ENCODE data around the gene CEACAM18. TPM values are rescaled to one million over a fixed set of nuclear protein-coding genes. Genes with fewer than 3 reads are reported as not detected.

The CEACAM18 gene
- total RNA-seq, 2 experiments from 2014 or later: not detected

DNA sequence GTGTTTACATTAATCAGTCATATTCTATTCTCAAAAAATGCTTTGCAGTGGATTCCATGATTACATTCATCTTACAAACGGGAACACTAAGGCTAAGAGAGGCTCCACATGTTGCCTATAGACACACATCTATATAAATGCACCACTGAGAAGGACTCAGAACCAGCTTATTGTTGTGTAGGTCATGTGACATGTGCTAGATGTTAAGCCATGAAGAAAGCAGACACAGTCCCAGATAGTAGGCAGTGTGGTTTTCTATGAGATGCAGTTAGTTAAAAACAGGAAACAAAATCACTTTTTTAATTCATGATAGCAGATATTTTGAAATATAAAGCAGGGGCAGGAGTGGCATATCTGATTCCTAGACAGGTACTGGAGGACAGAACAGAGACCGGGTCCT lies 42.4 kb downstream of the CEACAM18 start:
- H3K27ac Mint-ChIP-seq: no peak overlapping the region

GRCh38 chr19:51521357-51521756 lies 43.0 kb downstream of the CEACAM18 start:
- intact Hi-C loops (cut with micrococcal nuclease): no loop called here
- peaks cover 26% of the 10 kb centered on the region for H3K27me3 Mint-ChIP-seq
- ChIA-PET CTCF (interaction anchor here (1.0 kb wide), 1 partner anchor 48 kb away, joined by 4 read pairs; no protein-coding TSS in a partner anchor), POLR2A (no interaction called here)
- H3K36me3 Mint-ChIP-seq: no peaks in the 10 kb centered on the region
- H3K27ac Mint-ChIP-seq: no peak overlapping the region
- no peaks in the 10 kb centered on the region for H3K4me1 Mint-ChIP-seq (ENCODE audit: low read depth)
- no peak for DNase-seq
- H3K4me3 Mint-ChIP-seq: no peak overlapping the region
- no peaks in the 10 kb centered on the region for H3K9me3 Mint-ChIP-seq

More for the DNA sequence above, 42.4 kb downstream of the CEACAM18 start:
- H3K4me3 Mint-ChIP-seq: no peak overlapping the region
- intact Hi-C loops (cut with micrococcal nuclease): no loop called here
- no peaks in the 10 kb centered on the region for H3K9me3 Mint-ChIP-seq
- DNase-seq: no peak
- peaks cover 26% of the 10 kb centered on the region for H3K27me3 Mint-ChIP-seq
- ChIA-PET CTCF (interaction anchor here (1.0 kb wide), 1 partner anchor 48 kb away, joined by 4 read pairs; no protein-coding TSS in a partner anchor), POLR2A (no interaction called here)
- H3K36me3 Mint-ChIP-seq: no peaks in the 10 kb centered on the region
- no peaks in the 10 kb centered on the region for H3K4me1 Mint-ChIP-seq (ENCODE audit: low read depth)

DNA sequence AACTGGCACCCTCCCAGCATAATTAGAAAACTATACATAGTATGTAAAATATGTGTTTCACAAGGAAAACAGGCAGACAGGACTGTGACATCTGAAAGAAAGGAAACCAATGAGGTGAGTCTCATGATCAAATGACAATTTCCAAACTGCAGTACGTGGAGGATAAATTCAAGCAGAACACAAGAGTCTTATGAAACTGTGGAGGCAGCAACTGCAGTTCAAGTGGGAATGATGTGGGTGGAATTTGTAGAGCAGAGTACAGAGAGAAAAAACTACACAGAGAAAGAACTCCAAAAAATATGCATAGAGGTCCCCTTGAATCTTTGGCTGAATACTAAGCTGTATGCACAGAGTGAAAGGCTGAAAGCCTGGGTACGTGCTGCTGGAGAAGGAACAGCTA lies 43.4 kb downstream of the CEACAM18 start:
- intact Hi-C loops (cut with micrococcal nuclease): no loop called here
- ChIA-PET POLR2A (no interaction called here), CTCF (no interaction called here)
- H3K27ac Mint-ChIP-seq: no peak overlapping the region
- no peaks in the 10 kb centered on the region for H3K36me3 Mint-ChIP-seq
- no peak for DNase-seq
- no peaks in the 10 kb centered on the region for H3K9me3 Mint-ChIP-seq
- H3K4me3 Mint-ChIP-seq: no peak overlapping the region
- H3K27me3 Mint-ChIP-seq: peaks cover 28% of the 10 kb centered on the region
- no peaks in the 10 kb centered on the region for H3K4me1 Mint-ChIP-seq (ENCODE audit: low read depth)

DNA sequence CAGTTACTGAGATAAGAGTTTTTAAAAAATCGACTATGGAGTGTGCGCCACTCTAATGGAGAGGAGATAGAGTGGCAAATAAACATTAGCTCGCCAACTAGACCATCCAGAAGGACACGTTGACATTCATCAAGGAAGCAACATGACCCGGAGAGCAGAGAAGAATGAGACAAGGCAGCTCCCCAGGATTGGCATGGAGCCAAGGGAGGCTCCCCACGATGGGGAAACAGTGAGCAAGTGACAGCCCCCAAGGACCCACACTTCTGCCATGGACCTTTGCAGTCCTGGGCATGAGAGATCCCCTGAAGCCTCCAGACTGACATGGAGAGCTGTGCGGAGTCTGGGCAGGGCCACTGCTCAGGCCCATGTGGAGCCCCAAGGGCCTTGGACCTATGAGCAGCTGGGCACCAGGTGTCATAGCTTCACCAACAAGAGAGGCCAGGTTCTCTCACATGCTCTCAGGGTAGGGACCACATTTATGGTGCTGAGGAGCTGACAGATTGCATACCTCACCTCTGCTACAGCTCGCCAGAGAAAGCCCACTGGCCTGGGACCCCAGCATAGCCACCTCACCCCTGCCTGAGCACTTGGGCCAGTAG lies 46.4 kb downstream of the CEACAM18 start:
- ChIA-PET CTCF (interaction anchor here (0.6 to 1.9 kb wide), 4 partner anchors 9 to 187 kb away, joined by 4 to 5 read pairs (median 4); no protein-coding TSS in a partner anchor), POLR2A (no interaction called here)
- no peak for DNase-seq
- Mint-ChIP-seq H3K27ac (no peak overlapping the region), H3K27me3 (peaks cover 39% of the 10 kb centered on the region), H3K4me1 (ENCODE audit: low read depth) (no peaks in the 10 kb centered on the region), H3K36me3 (no peaks in the 10 kb centered on the region), H3K4me3 (no peak overlapping the region), H3K9me3 (no peaks in the 10 kb centered on the region)
- intact Hi-C loops (cut with micrococcal nuclease): no loop called here

- no peak for DNase-seq
- Mint-ChIP-seq H3K4me3 (no peak overlapping the region), H3K9me3 (no peaks in the 10 kb centered on the region), H3K27me3 (peaks cover 38% of the 10 kb centered on the region), H3K4me1 (ENCODE audit: low read depth) (no peaks in the 10 kb centered on the region), H3K36me3 (no peaks in the 10 kb centered on the region), H3K27ac (no peak overlapping the region)
- CTCF ChIA-PET: interaction anchor here (1.4 to 1.9 kb wide), 3 partner anchors 11 to 104 kb away, joined by 3 to 5 read pairs (median 5); no protein-coding TSS in a partner anchor
- intact Hi-C loops (cut with micrococcal nuclease): no loop called here
- POLR2A ChIA-PET: no interaction called here
Observed at GRCh38 chr19:51525651-51526050, 47.3 kb downstream of the CEACAM18 start.

DNA sequence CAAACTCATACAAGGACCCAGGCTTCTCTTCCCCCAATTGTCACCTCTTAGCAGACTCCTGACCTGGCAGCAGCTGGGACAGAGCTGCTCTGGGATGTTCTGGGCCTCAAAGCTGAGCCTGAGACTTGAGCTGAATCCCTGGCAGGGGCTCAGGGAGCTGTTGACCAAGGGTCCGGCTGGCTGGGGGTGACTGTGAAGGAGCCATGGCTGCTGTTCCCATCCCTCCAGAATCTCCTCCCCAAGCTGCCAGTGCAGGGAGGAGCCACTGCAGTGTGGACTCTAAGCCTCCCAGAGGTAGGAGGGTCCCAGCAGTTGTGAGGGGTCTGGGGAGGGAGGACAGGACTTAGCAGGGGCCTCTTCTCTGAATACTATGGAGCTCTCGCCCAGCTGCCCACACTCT lies 51.0 kb downstream of the CEACAM18 start:
- CTCF ChIA-PET: interaction anchor here (2.4 kb wide), 1 partner anchor 56 kb away, joined by 10 read pairs; no protein-coding TSS in a partner anchor
- H3K27ac Mint-ChIP-seq: no peak overlapping the region
- H3K27me3 Mint-ChIP-seq: peaks cover 41% of the 10 kb centered on the region

DNA sequence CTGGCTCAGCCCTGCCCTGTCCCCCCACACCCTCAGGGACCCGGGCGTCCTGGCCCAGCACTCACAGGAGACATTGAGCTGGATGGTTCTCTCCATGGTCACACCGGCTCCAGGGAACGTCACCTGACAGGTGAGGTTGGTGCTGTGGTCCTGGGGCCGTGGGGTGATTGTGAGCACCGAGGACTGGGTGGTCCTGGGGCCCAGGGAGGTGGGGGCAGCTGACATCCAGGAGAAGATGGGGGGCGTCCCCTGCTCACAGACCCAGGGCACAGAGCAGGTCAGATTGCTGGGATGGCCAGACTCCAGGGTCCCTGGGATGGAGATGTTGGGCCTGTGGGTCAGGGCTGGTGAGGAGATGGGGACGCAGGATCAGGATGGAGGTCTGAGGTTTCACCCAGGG lies 52.3 kb downstream of the CEACAM18 start:
- H3K27me3 Mint-ChIP-seq: peaks cover 53% of the 10 kb centered on the region
- no peaks in the 10 kb centered on the region for H3K4me1 Mint-ChIP-seq (ENCODE audit: low read depth)
- DNase-seq: no peak
- POLR2A ChIA-PET: no interaction called here
- H3K36me3 Mint-ChIP-seq: no peaks in the 10 kb centered on the region
- no peak overlapping the region for H3K27ac Mint-ChIP-seq
- no peak overlapping the region for H3K4me3 Mint-ChIP-seq
- intact Hi-C loops (cut with micrococcal nuclease): no loop called here
- H3K9me3 Mint-ChIP-seq: no peaks in the 10 kb centered on the region
- CTCF ChIA-PET: interaction anchor here (0.8 to 2.4 kb wide), 4 partner anchors 17 to 247 kb away, joined by 3 to 10 read pairs (median 3); no protein-coding TSS in a partner anchor

More for the DNA sequence above, 51.0 kb downstream of the CEACAM18 start:
- POLR2A ChIA-PET: no interaction called here
- no peak for DNase-seq
- Mint-ChIP-seq H3K36me3 (no peaks in the 10 kb centered on the region), H3K4me1 (ENCODE audit: low read depth) (no peaks in the 10 kb centered on the region), H3K4me3 (no peak overlapping the region), H3K9me3 (no peaks in the 10 kb centered on the region)
- intact Hi-C loops (cut with micrococcal nuclease): no loop called here

DNA sequence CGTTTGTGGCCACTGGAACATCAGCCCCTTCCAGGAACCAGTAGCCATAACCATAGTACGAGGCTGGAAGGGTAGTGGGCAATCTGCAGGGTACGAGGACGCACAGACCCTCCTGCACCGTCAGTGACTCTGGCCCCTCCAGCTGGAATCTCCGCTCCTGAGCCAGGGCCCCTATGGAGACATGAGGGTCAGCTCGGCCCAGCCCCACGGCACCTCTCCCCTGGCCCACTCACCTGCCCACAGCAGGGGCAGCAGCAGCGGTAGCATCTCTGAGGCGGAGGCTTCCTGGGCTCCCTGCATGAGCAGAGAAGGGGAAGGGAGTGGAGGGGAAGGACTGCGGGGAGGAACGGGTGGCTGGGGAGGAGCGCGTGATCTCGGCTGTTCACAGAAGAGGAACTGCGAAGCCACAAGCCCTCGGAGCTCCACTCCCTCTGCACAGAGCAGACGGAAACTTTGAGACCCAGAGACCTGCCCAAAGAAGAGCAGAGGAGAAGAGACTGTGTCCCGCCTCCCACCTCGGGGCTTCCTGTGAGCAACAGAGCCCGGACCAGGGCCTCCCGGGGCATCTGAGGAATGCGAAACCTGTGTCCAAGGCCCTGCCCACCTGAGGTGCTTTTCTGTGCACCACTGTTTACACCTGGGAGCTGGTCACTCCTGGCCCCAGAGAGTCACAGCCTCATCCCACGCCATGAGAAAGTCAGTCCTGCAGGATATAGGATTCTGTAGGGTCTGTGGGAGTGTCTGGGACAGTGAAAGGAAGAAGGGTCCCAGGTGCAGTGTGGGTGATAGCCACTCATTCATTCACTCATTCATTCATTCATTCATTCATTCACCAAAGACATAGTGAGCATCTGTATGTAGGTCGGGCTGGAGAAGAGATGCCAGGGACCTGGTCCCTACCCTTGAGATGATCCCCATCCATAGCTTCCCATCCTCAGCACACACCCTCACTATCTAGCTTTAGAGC lies 53.3 kb downstream of the CEACAM18 start, which contains the start of gene SIGLEC6:
SIGLEC6 (minus strand) TSS at position 322 of the 967 bp plus-strand sequence; CDS start at position 300, 22 bp downstream.
- ChIA-PET CTCF (interaction anchor here (0.9 to 2.4 kb wide), 2 partner anchors 58 to 246 kb away, joined by 3 to 10 read pairs; no protein-coding TSS in a partner anchor), POLR2A (no interaction called here)
- H3K27me3 Mint-ChIP-seq: peaks cover 58% of the 10 kb centered on the region

DNA sequence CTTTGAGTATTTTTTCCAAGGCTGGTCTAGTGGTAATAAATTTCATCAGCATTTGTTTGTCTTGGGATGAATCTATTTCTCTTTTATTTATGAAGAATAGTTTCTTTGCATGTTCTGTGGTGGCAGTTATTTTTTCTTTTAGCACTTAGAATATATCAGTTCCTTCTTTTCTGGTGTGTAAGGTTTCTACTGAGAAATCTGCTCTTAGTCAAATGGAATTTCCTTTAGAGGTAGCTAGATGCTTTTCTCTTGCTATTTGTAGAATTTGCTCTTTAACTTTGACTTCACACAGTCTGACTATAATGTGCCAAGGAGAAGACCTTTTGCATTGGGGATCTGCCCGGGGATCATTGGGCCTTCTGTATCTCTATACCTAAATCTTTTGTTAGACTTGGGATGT lies 57.2 kb downstream of the CEACAM18 start:
- Mint-ChIP-seq H3K9me3 (no peaks in the 10 kb centered on the region), H3K4me3 (no peak overlapping the region), H3K4me1 (ENCODE audit: low read depth) (no peaks in the 10 kb centered on the region), H3K27ac (no peak overlapping the region), H3K27me3 (peaks cover 59% of the 10 kb centered on the region), H3K36me3 (no peaks in the 10 kb centered on the region)
- POLR2A ChIA-PET: no interaction called here
- CTCF ChIA-PET: no interaction called here
- DNase-seq: no peak
- intact Hi-C loops (cut with micrococcal nuclease): no loop called here

More for the DNA sequence above, 53.3 kb downstream of the CEACAM18 start, which contains the start of gene SIGLEC6:
- no peaks in the 10 kb centered on the region for H3K9me3 Mint-ChIP-seq
- H3K36me3 Mint-ChIP-seq: no peaks in the 10 kb centered on the region
- intact Hi-C loops (cut with micrococcal nuclease): no loop called here
- H3K4me1 Mint-ChIP-seq (ENCODE audit: low read depth): no peaks in the 10 kb centered on the region
- H3K4me3 Mint-ChIP-seq: no peak within 1 kb of the TSS
- no peak within 1 kb of the TSS for H3K27ac Mint-ChIP-seq
- peak; percentile 13 for DNase-seq

- ChIA-PET CTCF (interaction anchor here (2.6 kb wide), 1 partner anchor 118 kb away, joined by 9 read pairs; no protein-coding TSS in a partner anchor), POLR2A (no interaction called here)
- Mint-ChIP-seq H3K27me3 (peaks cover 60% of the 10 kb centered on the region), H3K36me3 (no peaks in the 10 kb centered on the region), H3K4me3 (no peak overlapping the region), H3K9me3 (no peaks in the 10 kb centered on the region), H3K27ac (no peak overlapping the region), H3K4me1 (ENCODE audit: low read depth) (no peaks in the 10 kb centered on the region)
- intact Hi-C loops (cut with micrococcal nuclease): no loop called here
- DNase-seq: no peak
Observed at GRCh38 chr19:51539821-51540366, 61.6 kb downstream of the CEACAM18 start.

Data from activated CD4-positive, alpha-beta memory T cell treated with anti-CD3 and anti-CD28 coated beads for 36 hours (primary cell).